Panc1 (cell line): ENCODE measurements around the gene RAD51AP1. TPM values are rescaled to one million over a fixed set of nuclear protein-coding genes. Genes with fewer than 3 reads are reported as not detected.

Source experiments
- ATAC-seq: fragments of 200-7000 bp; cut with Tn5 transposase; 2 replicates; pipeline ENCODE4 v1.9.1; 2020; ENCODE audit warnings: mild to moderate bottlenecking, moderate library complexity
- BruUV-seq: library from RNA; stranded (reverse); fragments of 400-500 nt; replicated peaks from 2 replicates; lab custom pipeline; 2021; lab: Mats Ljungman, UMichigan
- CTCF ChIA-PET: fragments of 300-600 bp; sonication (Branson Sonifier 250); formaldehyde crosslinking; loops from one replicate; lab custom pipeline; 2022; ENCODE audit warnings: antibody characterized with exemption; lab: Charles Lee
- POLR2A ChIA-PET: fragments of 300-600 bp; sonication (Branson Sonifier 250); formaldehyde crosslinking; loops from one replicate; lab custom pipeline; 2022; ENCODE audit warnings: antibody characterized with exemption; lab: Charles Lee
- DNase-seq: peaks from one replicate; pipeline ENCODE4 v3.0.0-alpha.2; 2010; ENCODE audit warnings: low read depth, low spot score
- H3K27ac ChIP-seq: 2 replicates; pipeline ENCODE4 v1.5.1; 2011; ENCODE audit warnings: mild to moderate bottlenecking, low read length, inconsistent platforms
- H3K27me3 ChIP-seq: fragments of 200-500 bp; sonication (Bioruptor generic); 2 replicates; pipeline ENCODE4 v1.6.0; 2014; ENCODE audit warnings: low read length, inconsistent platforms; ENCODE audit not compliant: control insufficient read depth, insufficient read depth
- H3K36me3 ChIP-seq: fragments of 200-500 bp; sonication (Bioruptor generic); 2 replicates; pipeline ENCODE4 v1.5.1; 2014; ENCODE audit warnings: inconsistent platforms, mild to moderate bottlenecking, low read length, moderate library complexity; ENCODE audit not compliant: control insufficient read depth, insufficient read depth
- H3K4me1 ChIP-seq: 2 replicates; pipeline ENCODE4 v1.5.1; 2011; ENCODE audit warnings: inconsistent platforms, mild to moderate bottlenecking, low read length, moderate library complexity; ENCODE audit not compliant: control insufficient read depth, insufficient read depth
- H3K4me3 ChIP-seq, 2 experiments: 2 replicates each; pipeline ENCODE4 v1.5.1; 2011 to 2012; ENCODE audit warnings: low read depth in 2 of 2, low read length in 2 of 2, mild to moderate bottlenecking in 2 of 2, inconsistent platforms in 1 of 2, moderate library complexity in 1 of 2
- H3K9me3 ChIP-seq: fragments of 200-500 bp; sonication (Bioruptor generic); 2 replicates; pipeline ENCODE4 v1.5.1; 2014; ENCODE audit warnings: low read depth, mild to moderate bottlenecking, inconsistent platforms, low read length, moderate library complexity; ENCODE audit not compliant: control insufficient read depth, insufficient read depth
- POLR2AphosphoS5 ChIP-seq: IDR thresholded peaks from 2 replicates; pipeline ENCODE4 v1.6.1; 2012; ENCODE audit warnings: mild to moderate bottlenecking, low read depth, low read length, moderate library complexity
- SIN3A ChIP-seq: IDR thresholded peaks from 2 replicates; pipeline ENCODE4 v1.6.1; 2012; ENCODE audit warnings: low read depth, mild to moderate bottlenecking, low read length, moderate library complexity, borderline replicate concordance; ENCODE audit not compliant: insufficient read depth
- TCF7L2 ChIP-seq: IDR thresholded peaks from 2 replicates; pipeline ENCODE4 v1.6.1; 2011; ENCODE audit warnings: mild to moderate bottlenecking, low read depth, low read length, inconsistent platforms
- in situ Hi-C: cut with HindIII; loops from 2 replicates; pipeline ENCODE4 v1.10.0; 2016; ENCODE audit warnings: low sequenced_read_pairs, low pct_unique_long_range_greater_than_20kb
- intact Hi-C: fragments of 100-400 bp; cut with micrococcal nuclease; formaldehyde crosslinking; loops from one replicate; pipeline ENCODE4 v1.10.0; 2022; ENCODE audit not compliant: unreplicated experiment
- total RNA-seq: library from RNA; stranded (reverse); gene quantifications from one replicate; pipeline ENCODE4 v1.2.1, GENCODE V29; 2021; ENCODE audit not compliant: unreplicated experiment
- TF ChIP-seq, protein P1 (sequence below), 2 experiments: IDR thresholded peaks; 2 replicates each; pipeline ENCODE4 v1.6.1; 2011 to 2012; ENCODE audit warnings: low read depth in 2 of 2, control low read depth in 1 of 2, low read length in 1 of 2, mild to moderate bottlenecking in 1 of 2, moderate library complexity in 1 of 2; ENCODE audit not compliant: insufficient read depth in 1 of 2
- TF ChIP-seq, protein P2 (sequence below): fragments of 450-650 bp; IDR thresholded peaks from 2 replicates; pipeline ENCODE4 v1.5.1; 2017; ENCODE audit warnings: mild to moderate bottlenecking

RAD51AP1 gene
- total RNA-seq, 1 experiment from 2014 or later, result 18.1 TPM

DNA sequence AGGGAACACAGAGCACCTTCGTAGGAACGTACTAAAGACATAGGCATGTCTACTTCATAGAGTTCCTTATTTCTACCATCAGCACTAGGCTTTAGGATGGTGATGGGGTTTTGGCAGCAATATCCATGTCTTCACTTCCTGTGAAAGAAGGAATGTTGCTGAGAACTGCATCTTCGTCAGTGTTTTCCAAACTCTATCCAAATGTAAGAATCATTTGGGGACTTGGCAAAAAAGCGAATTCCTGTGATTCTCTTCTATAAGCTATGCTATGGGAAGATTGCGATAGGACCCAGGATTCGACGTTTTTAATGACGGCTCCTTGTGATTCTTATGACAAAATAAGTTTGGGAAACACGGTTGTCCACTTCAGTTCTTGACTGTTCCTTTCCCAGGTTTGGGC lies 70.4 kb downstream of the RAD51AP1 start:
- Histone ChIP-seq H3K9me3 (no peaks in the 10 kb centered on the region), H3K36me3 (no peaks in the 10 kb centered on the region; the same call in 1 of the 2 replicates), H3K27me3 (no peaks in the 10 kb centered on the region), H3K4me1 (no peaks in the 10 kb centered on the region; the same call in 1 of the 2 replicates), H3K27ac (no peak overlapping the region), H3K4me3 (no peak overlapping the region)
- no peak for DNase-seq
- ChIA-PET CTCF (no interaction called here), POLR2A (no interaction called here)
- no peak for ATAC-seq
- intact Hi-C loops (no loop called here), in situ Hi-C loops (no loop called here)
- TF ChIP-seq, protein P1, sequence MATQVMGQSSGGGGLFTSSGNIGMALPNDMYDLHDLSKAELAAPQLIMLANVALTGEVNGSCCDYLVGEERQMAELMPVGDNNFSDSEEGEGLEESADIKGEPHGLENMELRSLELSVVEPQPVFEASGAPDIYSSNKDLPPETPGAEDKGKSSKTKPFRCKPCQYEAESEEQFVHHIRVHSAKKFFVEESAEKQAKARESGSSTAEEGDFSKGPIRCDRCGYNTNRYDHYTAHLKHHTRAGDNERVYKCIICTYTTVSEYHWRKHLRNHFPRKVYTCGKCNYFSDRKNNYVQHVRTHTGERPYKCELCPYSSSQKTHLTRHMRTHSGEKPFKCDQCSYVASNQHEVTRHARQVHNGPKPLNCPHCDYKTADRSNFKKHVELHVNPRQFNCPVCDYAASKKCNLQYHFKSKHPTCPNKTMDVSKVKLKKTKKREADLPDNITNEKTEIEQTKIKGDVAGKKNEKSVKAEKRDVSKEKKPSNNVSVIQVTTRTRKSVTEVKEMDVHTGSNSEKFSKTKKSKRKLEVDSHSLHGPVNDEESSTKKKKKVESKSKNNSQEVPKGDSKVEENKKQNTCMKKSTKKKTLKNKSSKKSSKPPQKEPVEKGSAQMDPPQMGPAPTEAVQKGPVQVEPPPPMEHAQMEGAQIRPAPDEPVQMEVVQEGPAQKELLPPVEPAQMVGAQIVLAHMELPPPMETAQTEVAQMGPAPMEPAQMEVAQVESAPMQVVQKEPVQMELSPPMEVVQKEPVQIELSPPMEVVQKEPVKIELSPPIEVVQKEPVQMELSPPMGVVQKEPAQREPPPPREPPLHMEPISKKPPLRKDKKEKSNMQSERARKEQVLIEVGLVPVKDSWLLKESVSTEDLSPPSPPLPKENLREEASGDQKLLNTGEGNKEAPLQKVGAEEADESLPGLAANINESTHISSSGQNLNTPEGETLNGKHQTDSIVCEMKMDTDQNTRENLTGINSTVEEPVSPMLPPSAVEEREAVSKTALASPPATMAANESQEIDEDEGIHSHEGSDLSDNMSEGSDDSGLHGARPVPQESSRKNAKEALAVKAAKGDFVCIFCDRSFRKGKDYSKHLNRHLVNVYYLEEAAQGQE (IDR thresholded peaks at IDR 0.05; ENCODE audit: insufficient read depth in 1 of 2, low read depth in 2 of 2, low read length in 1 of 2), result no peak
- TF ChIP-seq SIN3A (no peak), TCF7L2 (no peak), POLR2AphosphoS5 (no peak)
- TF ChIP-seq, protein P2, sequence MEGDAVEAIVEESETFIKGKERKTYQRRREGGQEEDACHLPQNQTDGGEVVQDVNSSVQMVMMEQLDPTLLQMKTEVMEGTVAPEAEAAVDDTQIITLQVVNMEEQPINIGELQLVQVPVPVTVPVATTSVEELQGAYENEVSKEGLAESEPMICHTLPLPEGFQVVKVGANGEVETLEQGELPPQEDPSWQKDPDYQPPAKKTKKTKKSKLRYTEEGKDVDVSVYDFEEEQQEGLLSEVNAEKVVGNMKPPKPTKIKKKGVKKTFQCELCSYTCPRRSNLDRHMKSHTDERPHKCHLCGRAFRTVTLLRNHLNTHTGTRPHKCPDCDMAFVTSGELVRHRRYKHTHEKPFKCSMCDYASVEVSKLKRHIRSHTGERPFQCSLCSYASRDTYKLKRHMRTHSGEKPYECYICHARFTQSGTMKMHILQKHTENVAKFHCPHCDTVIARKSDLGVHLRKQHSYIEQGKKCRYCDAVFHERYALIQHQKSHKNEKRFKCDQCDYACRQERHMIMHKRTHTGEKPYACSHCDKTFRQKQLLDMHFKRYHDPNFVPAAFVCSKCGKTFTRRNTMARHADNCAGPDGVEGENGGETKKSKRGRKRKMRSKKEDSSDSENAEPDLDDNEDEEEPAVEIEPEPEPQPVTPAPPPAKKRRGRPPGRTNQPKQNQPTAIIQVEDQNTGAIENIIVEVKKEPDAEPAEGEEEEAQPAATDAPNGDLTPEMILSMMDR, result no peak
- BruUV-seq, result no TSS peak

Other genes starting within 250 kb of the RAD51AP1 start
- 17.4 TPM for gene TIGAR, start 217.7 kb upstream of the RAD51AP1 start, total RNA-seq
- gene FGF23, start 159.2 kb upstream of the RAD51AP1 start, total RNA-seq, result not detected
- not detected for gene FGF6, start 93.1 kb upstream of the RAD51AP1 start, total RNA-seq
- gene DYRK4, start 23.3 kb downstream of the RAD51AP1 start, total RNA-seq, result 13.3 TPM
- gene AKAP3, start 110.2 kb downstream of the RAD51AP1 start, total RNA-seq, result 0.26 TPM
- gene NDUFA9, start 110.2 kb downstream of the RAD51AP1 start, total RNA-seq, result 74.0 TPM
- gene GALNT8, start 181.5 kb downstream of the RAD51AP1 start, total RNA-seq, result not detected